ENCODE data around the gene ZNF132. TPM values are rescaled to one million over a fixed set of nuclear protein-coding genes. Genes with fewer than 3 reads are reported as not detected.

The ZNF132 gene
- total RNA-seq, 4 donors from 2014 or later = 4.4 to 19.8 (median 7.6) TPM

DNA sequence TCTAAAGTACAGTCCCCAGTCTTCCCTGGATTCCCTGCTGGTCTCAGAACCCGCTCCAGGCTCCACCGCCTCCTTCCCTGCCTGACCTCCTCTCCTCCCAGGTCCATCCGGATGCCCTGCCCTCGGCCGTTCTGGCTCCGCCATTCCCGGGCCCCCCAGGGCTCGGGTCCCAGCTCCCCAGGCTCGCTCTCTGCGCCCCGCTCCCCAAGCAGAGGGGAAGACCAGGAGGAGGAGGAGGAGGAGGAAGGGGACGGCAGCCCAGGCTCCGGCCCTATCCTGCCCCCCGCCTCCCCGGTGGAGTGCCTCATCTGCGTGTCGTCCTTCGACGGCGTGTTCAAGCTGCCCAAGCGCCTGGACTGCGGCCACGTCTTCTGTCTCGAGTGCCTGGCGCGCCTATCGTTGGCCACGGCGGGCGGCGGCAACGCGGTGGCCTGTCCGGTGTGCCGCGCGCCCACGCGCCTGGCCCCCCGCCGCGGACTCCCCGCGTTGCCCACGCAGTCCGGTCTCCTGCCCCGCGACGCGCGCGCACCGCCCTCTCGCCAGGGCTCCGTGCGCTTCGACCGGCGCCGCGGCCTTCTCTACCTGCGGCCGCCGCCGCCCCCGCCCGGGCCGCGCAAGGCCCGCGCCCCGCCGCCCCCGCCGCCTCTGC is 43.9 kb downstream of the ZNF132 start:
- peaks cover 0 to 5% of the 10 kb centered on the region in 2 donors for H3K27me3 ChIP-seq
- TF ChIP-seq, protein P1, sequence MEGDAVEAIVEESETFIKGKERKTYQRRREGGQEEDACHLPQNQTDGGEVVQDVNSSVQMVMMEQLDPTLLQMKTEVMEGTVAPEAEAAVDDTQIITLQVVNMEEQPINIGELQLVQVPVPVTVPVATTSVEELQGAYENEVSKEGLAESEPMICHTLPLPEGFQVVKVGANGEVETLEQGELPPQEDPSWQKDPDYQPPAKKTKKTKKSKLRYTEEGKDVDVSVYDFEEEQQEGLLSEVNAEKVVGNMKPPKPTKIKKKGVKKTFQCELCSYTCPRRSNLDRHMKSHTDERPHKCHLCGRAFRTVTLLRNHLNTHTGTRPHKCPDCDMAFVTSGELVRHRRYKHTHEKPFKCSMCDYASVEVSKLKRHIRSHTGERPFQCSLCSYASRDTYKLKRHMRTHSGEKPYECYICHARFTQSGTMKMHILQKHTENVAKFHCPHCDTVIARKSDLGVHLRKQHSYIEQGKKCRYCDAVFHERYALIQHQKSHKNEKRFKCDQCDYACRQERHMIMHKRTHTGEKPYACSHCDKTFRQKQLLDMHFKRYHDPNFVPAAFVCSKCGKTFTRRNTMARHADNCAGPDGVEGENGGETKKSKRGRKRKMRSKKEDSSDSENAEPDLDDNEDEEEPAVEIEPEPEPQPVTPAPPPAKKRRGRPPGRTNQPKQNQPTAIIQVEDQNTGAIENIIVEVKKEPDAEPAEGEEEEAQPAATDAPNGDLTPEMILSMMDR (IDR thresholded peaks at IDR 0.05) = no peak
- TF ChIP-seq POLR2A (IDR thresholded peaks at IDR 0.05) = no peak
- H3K9me3 ChIP-seq = no peaks in the 10 kb centered on the region
- no peak overlapping the region for H3K4me3 ChIP-seq
- no peak overlapping the region for H3K27ac ChIP-seq
- H3K36me3 ChIP-seq = no peaks in the 10 kb centered on the region
- intact Hi-C loops (cut with DNase I; ENCODE audit: low total_unique reads) = no loop called here
- H3K4me1 ChIP-seq = peaks cover 0 to 12% of the 10 kb centered on the region in 2 donors
- DNase-seq = no peak

DNA sequence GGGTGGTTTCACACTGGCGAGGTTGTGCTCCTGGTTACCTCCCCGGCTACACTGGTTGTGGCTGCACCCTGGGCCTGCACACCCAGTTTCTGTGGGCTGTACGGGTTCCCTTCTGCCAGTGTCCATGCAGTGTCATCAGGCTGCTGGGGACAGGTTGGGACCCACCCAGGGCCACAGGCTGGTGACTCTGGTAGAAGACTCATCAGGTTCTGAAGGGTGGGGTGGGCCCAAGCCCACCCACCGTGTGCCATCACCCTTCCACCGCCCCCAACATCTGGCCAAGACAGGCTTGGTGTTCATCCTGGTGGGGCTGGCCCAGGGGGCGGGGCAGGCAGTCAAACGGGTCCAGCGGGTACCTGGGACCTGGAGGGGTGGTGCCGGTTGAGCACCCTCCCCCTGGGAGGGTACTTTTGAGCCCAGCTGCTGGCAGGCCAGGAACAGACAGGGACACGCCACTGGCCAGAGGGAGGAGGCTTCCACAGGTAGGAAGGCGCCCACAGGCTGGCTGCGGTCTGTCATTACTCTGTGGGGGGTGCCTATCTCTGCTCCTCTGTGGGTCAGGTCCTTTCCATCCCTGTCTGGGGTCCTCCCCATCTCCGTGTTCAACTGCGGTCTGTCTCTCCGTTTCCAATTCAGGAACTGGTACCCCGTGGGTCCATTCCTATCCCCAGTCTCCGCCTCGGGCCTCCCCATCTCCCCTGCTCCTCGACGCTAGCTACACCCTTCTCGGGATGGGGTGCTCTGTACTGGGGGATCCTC is 44.6 kb downstream of the ZNF132 start, which contains the start of gene RNF225:
RNF225 (plus strand) TSS at position 437 of the 759 bp plus-strand sequence. CDS start 434 bp downstream, outside the sequence.
- peaks cover 0 to 7% of the 10 kb centered on the region in 2 donors for H3K4me1 ChIP-seq
- peaks cover 0 to 5% of the 10 kb centered on the region in 2 donors for H3K27me3 ChIP-seq
- intact Hi-C loops (cut with DNase I; ENCODE audit: low total_unique reads) = no loop called here
- H3K27ac ChIP-seq = no peak within 1 kb of the TSS
- H3K36me3 ChIP-seq = no peaks in the 10 kb centered on the region
- no peak within 1 kb of the TSS for H3K4me3 ChIP-seq
- DNase-seq = no peak
- TF ChIP-seq POLR2A (IDR thresholded peaks at IDR 0.05) = no peak
- TF ChIP-seq, protein P1 (IDR thresholded peaks at IDR 0.05) = no peak
- H3K9me3 ChIP-seq = no peaks in the 10 kb centered on the region

DNA sequence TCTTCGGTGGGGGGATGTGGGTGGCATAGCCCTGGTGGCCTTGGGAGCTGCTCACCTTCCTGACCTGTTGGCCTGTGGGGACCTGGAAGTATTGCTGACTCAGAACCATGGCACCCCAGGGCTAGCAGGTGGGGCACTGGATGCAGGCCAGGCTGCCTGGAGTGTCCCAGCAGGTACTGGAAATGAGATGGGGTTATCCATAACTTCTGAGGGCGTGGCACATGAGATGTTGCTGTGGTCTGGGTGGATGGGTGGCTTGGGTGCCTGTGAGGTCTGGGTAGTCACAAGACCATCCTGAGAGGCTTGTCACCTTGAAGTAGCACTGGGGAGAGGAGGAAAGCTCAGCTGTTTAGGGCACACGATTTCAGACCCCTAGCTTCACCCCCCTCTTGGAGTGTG is 45.1 kb downstream of the ZNF132 start:
- Histone ChIP-seq H3K4me1 (peaks cover 0 to 3% of the 10 kb centered on the region in 2 donors), H3K36me3 (no peaks in the 10 kb centered on the region), H3K9me3 (no peaks in the 10 kb centered on the region), H3K27me3 (peaks cover 0 to 5% of the 10 kb centered on the region in 2 donors), H3K27ac (no peak overlapping the region), H3K4me3 (no peak overlapping the region)
- intact Hi-C loops (cut with DNase I; ENCODE audit: low total_unique reads) = no loop called here
- no peak for DNase-seq
- no peak for TF ChIP-seq POLR2A (IDR thresholded peaks at IDR 0.05)
- TF ChIP-seq, protein P1 (IDR thresholded peaks at IDR 0.05) = no peak

DNA sequence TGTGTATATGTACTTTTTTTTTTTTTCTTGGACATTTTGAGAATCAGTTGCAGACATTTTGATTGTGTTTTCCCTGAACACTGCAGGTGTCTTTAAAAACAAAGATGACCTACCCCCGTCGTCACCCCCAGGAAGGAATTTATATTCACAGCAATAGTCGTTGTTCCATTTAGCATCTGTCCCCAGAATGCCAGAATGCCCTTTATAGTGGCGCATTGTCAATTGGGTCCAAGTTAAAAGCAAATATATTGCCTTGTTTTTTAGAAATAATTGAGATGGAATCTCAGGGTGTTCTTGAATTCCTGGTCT is 46.3 kb downstream of the ZNF132 start:
- intact Hi-C loops (cut with DNase I; ENCODE audit: low total_unique reads) = no loop called here
- peaks cover 0 to 6% of the 10 kb centered on the region in 2 donors for H3K4me1 ChIP-seq
- no peaks in the 10 kb centered on the region for H3K9me3 ChIP-seq
- no peak overlapping the region for H3K27ac ChIP-seq
- no peak for TF ChIP-seq POLR2A (IDR thresholded peaks at IDR 0.05)
- TF ChIP-seq, protein P1 (IDR thresholded peaks at IDR 0.05) = no peak
- no peak overlapping the region for H3K4me3 ChIP-seq
- H3K36me3 ChIP-seq = no peaks in the 10 kb centered on the region
- no peak for DNase-seq
- peaks cover 0 to 5% of the 10 kb centered on the region in 2 donors for H3K27me3 ChIP-seq

Data from uterus (tissue), 4 donors.